H9 (cell line): ENCODE results near the gene PRELID1. TPM values are rescaled to one million over a fixed set of nuclear protein-coding genes. Genes with fewer than 3 reads are reported as not detected.

Experiments used
- DNase-seq: peaks from one replicate; pipeline ENCODE4 v3.0.0-alpha.2; 2017
- H2AFZ ChIP-seq: one replicate; pipeline ENCODE4 v1.6.1; 2013; ENCODE audit warnings: mild to moderate bottlenecking, low read length, control low read depth, moderate library complexity
- H2AK5ac ChIP-seq: 2 replicates; pipeline ENCODE4 v1.6.1; 2013; ENCODE audit warnings: low read length, control low read depth, mixed read lengths; ENCODE audit not compliant: insufficient read length
- H2BK120ac ChIP-seq: one replicate; pipeline ENCODE4 v1.6.1; 2013; ENCODE audit warnings: low read depth, mild to moderate bottlenecking, low read length, control low read depth, inconsistent platforms; ENCODE audit not compliant: poor library complexity, severe bottlenecking
- H2BK12ac ChIP-seq: 2 replicates; pipeline ENCODE4 v1.6.1; 2013; ENCODE audit warnings: low read length, control low read depth, mixed read lengths, low read depth; ENCODE audit not compliant: insufficient read length
- H2BK15ac ChIP-seq: 2 replicates; pipeline ENCODE4 v1.6.1; 2013; ENCODE audit warnings: low read depth, low read length, control low read depth
- H2BK20ac ChIP-seq: one replicate; pipeline ENCODE4 v1.6.1; 2013; ENCODE audit warnings: low read depth, mild to moderate bottlenecking, low read length, control low read depth, inconsistent platforms; ENCODE audit not compliant: poor library complexity, severe bottlenecking
- H2BK5ac ChIP-seq: 2 replicates; pipeline ENCODE4 v1.6.1; 2013; ENCODE audit warnings: low read length, control low read depth, mixed read lengths; ENCODE audit not compliant: insufficient read length
- H3K14ac ChIP-seq: 2 replicates; pipeline ENCODE4 v1.6.1; 2013; ENCODE audit warnings: low read length, control low read depth; ENCODE audit not compliant: insufficient read depth
- H3K18ac ChIP-seq: 2 replicates; pipeline ENCODE4 v1.6.1; 2013; ENCODE audit warnings: low read depth, mild to moderate bottlenecking, mixed read lengths, low read length, control low read depth; ENCODE audit not compliant: insufficient read length
- H3K23ac ChIP-seq: 2 replicates; pipeline ENCODE4 v1.6.1; 2013; ENCODE audit warnings: low read length, control low read depth, mixed read lengths, low read depth; ENCODE audit not compliant: insufficient read length
- H3K23me2 ChIP-seq: 2 replicates; pipeline ENCODE4 v1.6.1; 2013; ENCODE audit warnings: low read depth, mild to moderate bottlenecking, mixed read lengths, low read length, control low read depth; ENCODE audit not compliant: insufficient read length, poor library complexity, severe bottlenecking
- H3K27ac ChIP-seq: 2 replicates; pipeline ENCODE4 v1.5.1; 2013; ENCODE audit warnings: low read length, control low read depth, mixed read lengths, low read depth; ENCODE audit not compliant: insufficient read length
- H3K27me3 ChIP-seq: 2 replicates; pipeline ENCODE4 v1.6.1; 2013; ENCODE audit warnings: low read length, control low read depth, inconsistent platforms; ENCODE audit not compliant: insufficient read depth
- H3K4ac ChIP-seq: 2 replicates; pipeline ENCODE4 v1.6.1; 2013; ENCODE audit warnings: low read depth, mild to moderate bottlenecking, control low read depth, inconsistent platforms, low read length, moderate library complexity
- H3K4me1 ChIP-seq: 2 replicates; pipeline ENCODE4 v1.6.1; 2013; ENCODE audit warnings: low read length, control low read depth, inconsistent platforms; ENCODE audit not compliant: insufficient read depth
- H3K4me2 ChIP-seq: 2 replicates; pipeline ENCODE4 v1.6.1; 2013; ENCODE audit warnings: low read length, control low read depth, mixed read lengths; ENCODE audit not compliant: insufficient read length, insufficient read depth
- H3K56ac ChIP-seq: 2 replicates; pipeline ENCODE4 v1.6.1; 2013; ENCODE audit warnings: low read depth, mild to moderate bottlenecking, mixed read lengths, low read length, control low read depth; ENCODE audit not compliant: insufficient read length
- H3K79me1 ChIP-seq: 2 replicates; pipeline ENCODE4 v1.6.1; 2013; ENCODE audit warnings: low read depth, mild to moderate bottlenecking, moderate library complexity, low read length, control low read depth, inconsistent platforms; ENCODE audit not compliant: insufficient read depth, poor library complexity, severe bottlenecking
- H3K79me2 ChIP-seq: 2 replicates; pipeline ENCODE4 v1.6.1; 2013; ENCODE audit warnings: low read length, control low read depth, inconsistent platforms; ENCODE audit not compliant: insufficient read depth
- H3K9ac ChIP-seq: 2 replicates; pipeline ENCODE4 v1.6.1; 2013; ENCODE audit warnings: low read length, control low read depth, mixed read lengths; ENCODE audit not compliant: insufficient read length; ENCODE audit errors: extremely low read depth
- H3K9me3 ChIP-seq: one replicate; pipeline ENCODE4 v1.6.1; 2013; ENCODE audit warnings: low read depth, low read length, inconsistent platforms; ENCODE audit not compliant: control insufficient read depth
- H3T11ph ChIP-seq: one replicate; pipeline ENCODE4 v1.6.1; 2013; ENCODE audit warnings: mild to moderate bottlenecking, low read length, control low read depth, inconsistent platforms
- H4K20me1 ChIP-seq: one replicate; pipeline ENCODE4 v1.6.1; 2013; ENCODE audit not compliant: control insufficient read depth, insufficient read length, insufficient read depth
- H4K5ac ChIP-seq: 2 replicates; pipeline ENCODE4 v1.6.1; 2013; ENCODE audit warnings: low read depth, mild to moderate bottlenecking, mixed read lengths, low read length, control low read depth; ENCODE audit not compliant: insufficient read length
- H4K8ac ChIP-seq: replicated peaks from 2 replicates; pipeline ENCODE4 v1.6.1; 2013; ENCODE audit warnings: low read length, control low read depth, mixed read lengths, low read depth; ENCODE audit not compliant: insufficient read length
- H4K91ac ChIP-seq: 2 replicates; pipeline ENCODE4 v1.6.1; 2013; ENCODE audit warnings: low read depth, mild to moderate bottlenecking, moderate library complexity, mixed read lengths, low read length, control low read depth; ENCODE audit not compliant: insufficient read length
- H3K27ac Mint-ChIP-seq, 3 experiments: 2 replicates in 2 of 3; 3 replicates in 1 of 3; pipeline ENCODE4 v1.8.0; 2020 to 2021; ENCODE audit warnings: mixed read lengths in 3 of 3, mild to moderate bottlenecking in 1 of 3, moderate library complexity in 1 of 3
- H3K27me3 Mint-ChIP-seq: 2 replicates; pipeline ENCODE4 v1.8.0; 2021; ENCODE audit warnings: low read depth, mild to moderate bottlenecking, moderate library complexity, mixed read lengths
- H3K36me3 Mint-ChIP-seq, 3 experiments: 2 replicates in 2 of 3; 3 replicates in 1 of 3; pipeline ENCODE4 v1.8.0; 2020 to 2021; ENCODE audit warnings: low read depth in 3 of 3, mixed read lengths in 3 of 3; ENCODE audit not compliant: insufficient read depth in 1 of 3
- H3K4me1 Mint-ChIP-seq, 2 experiments: 2 replicates each; pipeline ENCODE4 v1.8.0; 2020; ENCODE audit warnings: mixed read lengths in 2 of 2
- H3K4me3 Mint-ChIP-seq, 2 experiments: 2 replicates in 1 of 2; 3 replicates in 1 of 2; pipeline ENCODE4 v1.8.0; 2020 to 2021; ENCODE audit warnings: mild to moderate bottlenecking in 2 of 2, mixed read lengths in 2 of 2, moderate library complexity in 1 of 2
- H3K9me3 Mint-ChIP-seq, 2 experiments: 2 replicates in 1 of 2; 3 replicates in 1 of 2; pipeline ENCODE4 v1.8.0; 2020; ENCODE audit warnings: mild to moderate bottlenecking in 2 of 2, mixed read lengths in 2 of 2, moderate library complexity in 1 of 2
- CTCF ChIP-seq: fragments of 200-600 bp; sonication (generic); conservative IDR thresholded peaks from 3 replicates; pipeline ENCODE4 v1.8.0; 2021; ENCODE audit warnings: antibody characterized with exemption, mild to moderate bottlenecking
- WGBS: extraction: QIAGEN DNeasy Blood & Tissue Kit; methylation state at CpG from one replicate; pipeline ENCODE4 v1.1.7; 2013; ENCODE audit warnings: missing lambda C conversion rate, low lambda C conversion rate, mixed read lengths; ENCODE audit not compliant: insufficient read length; ENCODE audit errors: extremely low coverage; 5-methylcytosine and 5-hydroxymethylcytosine counted together
- long read RNA-seq: library from polyadenylated mRNA; unstranded; transcript quantifications from one replicate; pipeline ENCODE4 v2.0.0, GENCODE V29; 2020
- total RNA-seq: library from RNA; stranded (reverse); gene quantifications from 2 replicates; pipeline ENCODE4 v1.2.1, GENCODE V29; 2021

Gene PRELID1
- total RNA-seq, result 212 and 213 TPM in 2 replicates
- long read RNA-seq, transcript PRELID1-201 (5 exons, 1,261 nt), result major isoform, 988 of 1,047 reads
- long read RNA-seq, partial matches to known transcripts, result 17 of 1,047 reads
- long read RNA-seq, other reads (novel, unspliced or antisense), result 31 of 1,047 reads

GRCh38 chr5:177303121-177303924 lies at the start of gene PRELID1, which contains the start of gene RAB24:
Gene PRELID1, plus strand, starts transcription at chr5:177303799. Its CDS starts 187 bp downstream, at chr5:177303986.
Gene RAB24, minus strand, starts transcription at chr5:177303719. Its CDS starts 431 bp downstream, at chr5:177303288.
- Histone ChIP-seq H2BK15ac (no peak within 1 kb of the TSS), H3K4ac (no peak within 1 kb of the TSS), H3K27me3 (no peaks in the 10 kb centered on the region), H2AK5ac (no peak within 1 kb of the TSS), H2BK20ac (no peak within 1 kb of the TSS), H2BK120ac (no peak within 1 kb of the TSS), H3K79me1 (no peaks in the 10 kb centered on the region), H3T11ph (no peak within 1 kb of the TSS), H3K9ac (peak within 1 kb of the TSS; percentile 93), H3K56ac (no peak within 1 kb of the TSS), H3K9me3 (no peaks in the 10 kb centered on the region), H2AFZ (no peak within 1 kb of the TSS), H3K4me1 (no peaks in the 10 kb centered on the region), H3K27ac (no peak within 1 kb of the TSS), H3K18ac (peak within 1 kb of the TSS; percentile 52), H3K14ac (peak within 1 kb of the TSS; percentile 37; the same call in 1 of the 2 replicates), H2BK5ac (no peak within 1 kb of the TSS), H4K5ac (no peak within 1 kb of the TSS), H3K23ac (no peak within 1 kb of the TSS), H4K8ac (no peak within 1 kb of the TSS), H3K4me2 (peak within 1 kb of the TSS; percentile 74), H4K91ac (no peak within 1 kb of the TSS), H3K79me2 (peaks cover 9% of the 10 kb centered on the region; the same call in 1 of the 2 replicates), H3K23me2 (peaks cover 13% of the 10 kb centered on the region), H4K20me1 (peaks cover 5% of the 10 kb centered on the region), H2BK12ac (no peak within 1 kb of the TSS)
- peak; percentile 87 for DNase-seq
- Mint-ChIP-seq H3K27me3 (peaks cover 1% of the 10 kb centered on the region; the same call in 1 of the 2 replicates), H3K27ac (peak within 1 kb of the TSS; percentile 90 to 98 (median 94)), H3K4me3 (peak within 1 kb of the TSS; percentile 93 to 96), H3K4me1 (peaks cover 31 to 44% of the 10 kb centered on the region in 2 experiments), H3K36me3 (peaks cover 24 to 48% (median 27%) of the 10 kb centered on the region in 3 experiments), H3K9me3 (no peaks in the 10 kb centered on the region)
- peak; percentile 40; the same call in 2 of the 3 replicates for TF ChIP-seq CTCF
- WGBS, result no CpG with 5 or more reads among the region's 100 CpGs
